Activated CD4-positive, CD25-positive, alpha-beta regulatory T cell (primary cell): ENCODE measurements around the gene TC2N.
"Not testable (repeated sequence)": the region's sequence is repeated elsewhere in the genome, so short reads cannot be mapped to it uniquely, and the experiment has no call there.

Experiments
- DNase-seq, 4 experiments: peaks; one replicate each; lab custom pipeline; 2025; lab: John Stamatoyannopoulos, UW

Gene TC2N

GRCh38 chr14:91753501-91754128, 113.7 kb downstream of the TC2N start:
- DNase-seq, result no peak

DNA sequence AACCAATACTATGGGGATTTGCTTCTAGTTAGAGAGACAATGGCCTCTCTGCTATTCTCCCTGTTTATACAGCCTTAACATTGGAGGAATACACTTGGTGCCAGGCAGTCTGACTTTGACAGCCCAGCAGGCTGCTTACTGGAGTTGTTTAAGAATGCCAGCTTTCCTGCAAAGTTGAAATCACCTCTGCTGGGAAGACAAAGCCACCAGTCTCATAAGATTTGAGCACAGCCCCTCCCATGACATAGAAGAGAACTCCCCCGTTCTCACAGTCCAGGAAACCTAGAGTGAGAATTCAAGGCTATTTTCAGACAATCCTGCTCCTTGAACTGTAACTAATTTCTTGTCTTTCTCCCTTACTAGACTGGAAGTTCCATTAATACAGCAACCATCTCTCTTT, 114.4 kb downstream of the TC2N start:
- DNase-seq, result no peak

- DNase-seq, result no peak
Measured at GRCh38 chr14:91751719-91752118, 115.6 kb downstream of the TC2N start.

- DNase-seq, result no peak
Measured at GRCh38 chr14:91750634-91751198, 116.6 kb downstream of the TC2N start.

- DNase-seq, result no peak
Measured at GRCh38 chr14:91749868-91750267, 117.5 kb downstream of the TC2N start.

GRCh38 chr14:91748049-91748448, 119.3 kb downstream of the TC2N start:
- DNase-seq, result no peak

DNA sequence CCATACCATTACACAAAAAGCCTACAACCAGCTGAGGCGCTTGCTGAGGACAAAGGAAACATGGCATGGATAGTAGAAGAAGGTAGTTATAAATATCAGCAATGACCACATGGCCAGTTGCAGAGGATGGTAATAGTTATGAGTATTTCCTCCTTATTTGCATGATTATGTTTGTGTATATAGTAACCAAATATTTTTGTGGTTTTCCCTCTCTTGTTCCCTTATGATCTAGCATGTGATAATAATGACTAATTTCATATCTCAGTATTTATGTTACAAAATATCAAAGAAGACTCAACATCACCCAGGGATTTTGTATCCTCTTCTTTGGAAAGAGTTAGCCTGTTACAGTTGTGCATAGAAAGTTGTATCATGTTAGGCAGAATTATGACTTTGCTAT, 122.0 kb downstream of the TC2N start:
- DNase-seq, result no peak

DNA sequence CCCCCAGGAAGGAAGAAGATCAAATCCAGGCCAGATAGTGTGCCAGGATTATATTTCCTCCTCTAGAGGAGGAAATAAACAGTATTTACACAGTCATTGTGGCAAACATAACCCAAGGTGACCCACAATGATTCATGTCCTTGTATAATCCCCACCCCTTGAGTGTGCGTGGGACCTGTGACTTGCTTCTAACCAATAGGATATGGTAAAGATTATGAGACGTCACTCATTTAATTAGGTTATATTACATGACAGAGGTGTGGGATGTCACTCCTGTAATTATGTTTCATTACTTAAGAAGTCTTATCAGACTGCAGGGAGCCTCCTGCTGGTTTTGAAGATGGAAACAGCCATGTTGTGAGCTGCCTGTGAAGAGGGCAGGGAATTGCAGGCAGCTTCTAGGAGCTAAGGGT, 123.3 kb downstream of the TC2N start:
- no peak for DNase-seq

GRCh38 chr14:91743305-91743653, 124.1 kb downstream of the TC2N start:
- DNase-seq, result no peak

GRCh38 chr14:91742621-91743304, 124.6 kb downstream of the TC2N start:
- DNase-seq, result no peak

GRCh38 chr14:91739867-91740266, 127.5 kb downstream of the TC2N start:
- DNase-seq, result not testable (repeated sequence)

- no peak for DNase-seq
Measured at GRCh38 chr14:91737619-91738018, 129.7 kb downstream of the TC2N start.

DNA sequence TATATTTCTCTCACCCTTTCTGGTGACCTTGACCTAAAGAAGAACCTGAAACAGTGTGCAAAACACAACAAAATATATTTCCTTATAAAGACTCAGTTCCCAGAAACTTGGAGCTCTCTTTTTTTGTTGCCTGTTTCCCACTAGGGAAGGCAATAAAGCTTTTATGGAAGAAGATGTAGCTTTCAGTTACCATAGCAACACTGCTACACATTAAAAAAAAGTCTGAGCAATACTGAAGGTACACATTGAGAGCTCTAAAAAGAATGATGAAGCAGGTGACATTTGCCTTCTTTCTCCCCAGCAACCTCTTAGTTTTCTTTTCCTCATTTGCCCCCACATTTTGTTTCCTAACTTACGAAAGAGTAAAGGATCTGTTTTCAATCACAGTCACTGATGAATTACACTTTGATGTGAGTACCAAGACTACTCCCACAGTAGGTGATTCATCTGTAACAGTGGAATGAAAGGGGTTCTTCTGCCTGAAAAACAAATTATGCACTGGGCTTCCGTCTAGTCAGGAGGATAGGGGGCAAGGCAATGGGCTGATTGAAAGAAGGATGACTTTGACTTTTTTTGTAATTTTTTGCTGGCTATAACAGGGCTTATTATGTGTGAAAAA, 134.4 kb downstream of the TC2N start:
- DNase-seq, result no peak

- no peak for DNase-seq
Measured at GRCh38 chr14:91732439-91732838, 134.9 kb downstream of the TC2N start.

DNA sequence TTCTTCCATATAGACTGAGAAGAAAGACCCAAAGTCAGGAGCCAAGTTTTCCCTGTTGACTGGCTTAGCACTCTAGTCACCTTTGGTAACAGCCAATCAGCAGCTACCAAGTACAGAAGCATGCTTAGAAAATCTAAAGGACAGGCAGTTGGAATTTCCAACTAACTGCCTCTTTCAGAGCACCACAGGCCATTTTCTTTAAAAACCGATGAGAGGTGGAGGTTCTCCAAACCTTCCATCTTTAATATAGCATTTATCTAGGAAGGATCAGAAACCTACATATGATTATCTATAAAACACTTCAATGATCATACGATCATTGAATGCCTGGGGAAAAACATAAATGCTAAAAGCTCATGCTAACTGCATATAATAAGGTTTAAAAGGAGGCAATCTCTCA, 135.3 kb downstream of the TC2N start, which contains the start of gene CATSPERB:
Gene CATSPERB, minus strand, starts transcription at position 101 of the 400 bp plus-strand sequence. CDS start 2,607 bp downstream, outside the sequence.
- DNase-seq, result no peak

DNA sequence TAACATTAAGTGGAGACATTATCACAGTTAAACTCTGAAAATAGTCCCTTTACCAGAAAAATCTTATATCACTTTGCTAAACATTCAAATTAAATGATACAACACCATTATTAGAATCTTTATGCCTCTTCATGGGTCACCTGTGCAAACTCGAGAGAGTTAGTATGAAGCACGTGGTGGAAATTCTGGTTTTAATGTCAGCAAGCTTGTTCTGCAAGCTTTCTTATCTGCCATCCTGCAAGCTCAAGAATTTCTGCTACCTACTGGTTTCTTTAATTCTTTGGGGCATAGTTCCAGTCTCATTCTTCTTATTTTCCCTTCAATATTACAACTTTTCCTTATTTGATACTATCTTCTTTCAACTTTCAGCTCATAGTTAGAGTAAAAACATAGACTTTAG, 136.3 kb downstream of the TC2N start:
- no peak for DNase-seq

DNA sequence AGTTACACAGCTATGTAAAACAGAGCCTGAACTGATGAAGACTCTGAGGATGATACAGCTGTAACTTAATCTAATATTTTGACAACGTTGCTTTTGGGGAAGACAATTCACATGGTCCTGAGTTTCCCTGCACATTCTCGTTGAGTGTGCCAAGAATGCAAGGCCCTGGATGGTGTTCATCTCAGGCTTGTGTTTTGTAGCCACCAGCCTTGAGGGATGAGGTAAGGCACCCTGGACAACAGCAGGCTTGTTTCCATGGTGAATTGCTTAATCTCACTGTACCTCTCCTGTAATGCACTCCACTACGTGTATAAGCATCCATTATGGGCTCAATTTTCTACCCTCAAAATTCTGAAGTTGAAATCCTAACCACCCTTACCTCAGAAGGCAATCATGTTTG, 137.6 kb downstream of the TC2N start:
- DNase-seq, result no peak
